ENCODE results near the gene FMO5. TPM values are rescaled to one million over a fixed set of nuclear protein-coding genes. Genes with fewer than 3 reads are reported as not detected.

Gene FMO5
- total RNA-seq, 2 experiments from 2014 or later, result 1.7 to 3.9 TPM

- POLR2A ChIA-PET, result interaction anchor here (0.9 kb wide), 1 partner anchor 45 kb away, joined by 3 read pairs; no protein-coding TSS in a partner anchor
Observed at GRCh38 chr1:147142886-147143285, 82.3 kb downstream of the FMO5 start.

More at GRCh38 chr1:147142886-147143285, 82.3 kb downstream of the FMO5 start:
- H3K4me1 ChIP-seq (ENCODE audit: insufficient read depth, low read length, poor library complexity, severe bottlenecking), result no peaks in the 10 kb centered on the region
- H3K9me2 ChIP-seq (ENCODE audit: insufficient read depth, low read length), result no peaks in the 10 kb centered on the region
- no peak for TF ChIP-seq EZH2phosphoT487 (IDR thresholded peaks at IDR 0.05; ENCODE audit: borderline replicate concordance, low read depth, low read length)
- TF ChIP-seq CTCF (conservative IDR thresholded peaks at IDR 0.05; ENCODE audit: low read length), result no peak
- no peak overlapping the region for H3K27ac ChIP-seq (ENCODE audit: low read depth, low read length, poor library complexity, severe bottlenecking)
- intact Hi-C loops (cut with micrococcal nuclease; ENCODE audit: unreplicated experiment), result no loop called here
- H3K36me3 ChIP-seq (ENCODE audit: insufficient read depth, low read length), result no peaks in the 10 kb centered on the region
- BruUV-seq (replicated peaks), result no TSS peak
- CTCF ChIA-PET (ENCODE audit: unreplicated experiment), result no interaction called here
- no peak overlapping the region for H2AFZ ChIP-seq (ENCODE audit: low read length)
- H3K79me2 ChIP-seq (ENCODE audit: insufficient read depth, low read depth, low read length), result no peaks in the 10 kb centered on the region
- no peak overlapping the region for H3K4me3 ChIP-seq (ENCODE audit: low read depth, low read length, poor library complexity, severe bottlenecking)
- H3K4me2 ChIP-seq (ENCODE audit: low read length), result no peak overlapping the region
- no peaks in the 10 kb centered on the region for H3K9me3 ChIP-seq (ENCODE audit: low read length)
- no peaks in the 10 kb centered on the region for H4K20me1 ChIP-seq (ENCODE audit: insufficient read depth, low read length)
- no peak for DNase-seq (ENCODE audit: low spot score)

Other genes starting within 250 kb of the FMO5 start
- 11.6 and 12.0 TPM in 2 replicates for gene PRKAB2, start 52.9 kb downstream of the FMO5 start, total RNA-seq (2014; rRNA removed; shearing (Covaris generic))
- 17.4 and 24.3 TPM in 2 replicates for gene PRKAB2, start 52.9 kb downstream of the FMO5 start, total RNA-seq (2022)
- 42.2 and 52.7 TPM in 2 replicates for gene CHD1L, start 17.3 kb upstream of the FMO5 start, total RNA-seq (2014; rRNA removed; shearing (Covaris generic))
- 52.5 and 58.7 TPM in 2 replicates for gene CHD1L, start 17.3 kb upstream of the FMO5 start, total RNA-seq (2022)